VCaP (cell line): ENCODE measurements around the gene TOGARAM2.

Experiments used
- H3K27ac ChIP-seq: fragments of 450-650 bp; 2 replicates; pipeline ENCODE4 v1.5.1; 2017
- CTCF ChIP-seq: fragments of 450-650 bp; conservative IDR thresholded peaks from 2 replicates; pipeline ENCODE4 v1.5.1; 2017; ENCODE audit warnings: mild to moderate bottlenecking, moderate library complexity

The TOGARAM2 gene

GRCh38 chr2:28982381-28982950, 1.4 kb downstream of the TOGARAM2 start:
- TF ChIP-seq CTCF = no peak
- H3K27ac ChIP-seq = no peak overlapping the region

GRCh38 chr2:28986429-28986828, 5.3 kb downstream of the TOGARAM2 start:
- H3K27ac ChIP-seq = no peak overlapping the region
- no peak for TF ChIP-seq CTCF

GRCh38 chr2:28989973-28990372, 8.9 kb downstream of the TOGARAM2 start:
- no peak for TF ChIP-seq CTCF
- no peak overlapping the region for H3K27ac ChIP-seq

GRCh38 chr2:28990445-28990844, 9.3 kb downstream of the TOGARAM2 start:
- no peak overlapping the region for H3K27ac ChIP-seq
- TF ChIP-seq CTCF = no peak

GRCh38 chr2:28991021-28991420, 9.9 kb downstream of the TOGARAM2 start:
- no peak overlapping the region for H3K27ac ChIP-seq
- TF ChIP-seq CTCF = no peak

GRCh38 chr2:28991460-28991859, 10.4 kb downstream of the TOGARAM2 start:
- no peak overlapping the region for H3K27ac ChIP-seq
- no peak for TF ChIP-seq CTCF

GRCh38 chr2:28993206-28993960, 12.3 kb downstream of the TOGARAM2 start:
- TF ChIP-seq CTCF = no peak
- H3K27ac ChIP-seq = no peak overlapping the region
